CD4-positive, alpha-beta T cell treated with Interleukin-6 at 100 ng/mL for 8 hours (primary cell): ENCODE measurements around the gene AHRR.
"Not testable (repeated sequence)": the region's sequence is repeated elsewhere in the genome, so short reads cannot be mapped to it uniquely, and the experiment has no call there.

Source experiments
- DNase-seq: peaks from one replicate; pipeline ENCODE4 v3.0.0-alpha.2; 2020; ENCODE audit warnings: mixed read lengths, low spot score

Gene AHRR

DNA sequence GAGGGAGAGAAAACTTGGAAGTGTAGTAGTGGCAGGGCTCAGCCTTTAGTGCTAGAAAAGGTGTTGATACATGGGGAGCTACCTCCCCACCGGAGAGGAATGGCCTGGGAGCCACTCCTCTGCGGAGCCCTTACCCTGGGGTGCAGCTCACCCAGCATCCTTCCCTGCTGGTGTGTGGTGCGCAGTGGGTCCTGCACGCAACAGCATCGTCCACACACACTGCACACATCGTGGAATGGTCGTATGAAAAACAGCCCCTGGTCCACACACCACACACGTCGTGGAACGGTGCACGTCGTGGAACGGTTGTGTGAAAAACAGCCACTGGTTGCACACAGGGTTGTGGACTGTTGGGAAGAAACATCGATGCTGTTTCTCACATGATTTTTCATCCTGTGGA, 16.1 kb upstream of the AHRR start:
- no peak for DNase-seq

DNA sequence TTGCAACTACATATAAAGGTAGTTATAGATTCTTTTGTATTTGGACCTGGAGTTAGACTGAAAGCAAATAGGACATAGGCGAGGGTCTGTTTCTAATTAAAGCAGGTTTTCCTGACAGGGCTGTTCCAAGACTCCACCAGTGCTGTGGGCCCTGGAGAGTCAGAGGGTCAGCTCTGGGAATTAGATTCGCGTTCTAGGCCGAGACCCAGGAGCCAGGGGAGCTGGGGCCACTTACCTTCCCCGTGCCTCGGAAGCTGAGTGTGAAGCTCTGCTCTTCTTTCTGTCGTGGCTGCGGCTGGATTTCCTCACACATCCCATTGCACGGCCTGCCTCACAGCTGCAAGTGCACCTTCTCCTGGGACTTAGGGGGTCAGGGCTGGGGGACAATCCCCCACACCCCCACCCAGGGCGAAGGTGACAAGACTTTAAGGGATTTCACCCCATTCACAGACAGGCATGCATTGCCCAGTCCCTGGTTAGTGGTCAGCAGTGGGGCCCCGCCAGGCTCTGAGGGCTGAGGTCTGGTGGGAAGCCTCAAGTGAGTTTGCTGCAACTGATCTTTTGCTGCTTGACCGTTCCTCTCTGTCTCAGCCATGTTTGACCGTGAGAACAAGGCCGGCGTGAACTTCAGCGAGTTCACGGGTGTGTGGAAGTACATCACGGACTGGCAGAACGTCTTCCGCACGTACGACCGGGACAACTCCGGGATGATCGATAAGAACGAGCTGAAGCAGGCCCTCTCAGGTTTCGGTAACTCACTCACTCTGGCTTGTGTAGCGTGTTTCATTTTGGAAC, 15.3 kb upstream of the AHRR start:
- no peak for DNase-seq

DNA sequence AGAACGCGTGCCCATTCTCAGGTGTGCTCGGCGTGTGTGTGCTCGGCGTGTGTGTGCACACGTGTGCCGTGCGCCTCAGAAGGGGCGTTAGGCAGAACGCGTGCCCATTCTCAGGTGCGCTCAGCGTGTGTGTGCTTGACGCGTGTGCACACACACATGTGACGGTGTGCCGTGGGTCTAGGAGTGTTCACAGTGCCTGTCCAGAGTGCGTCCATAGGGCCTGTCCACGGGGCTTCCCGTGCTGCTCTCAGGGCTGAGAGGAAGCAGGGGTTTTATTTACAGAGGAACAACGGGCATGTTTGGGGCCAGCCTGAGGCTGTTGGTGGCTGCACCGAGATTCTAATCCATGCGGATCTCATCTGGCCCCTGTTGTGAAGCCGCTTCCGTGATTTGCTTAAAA, 14.2 kb upstream of the AHRR start:
- no peak for DNase-seq

DNA sequence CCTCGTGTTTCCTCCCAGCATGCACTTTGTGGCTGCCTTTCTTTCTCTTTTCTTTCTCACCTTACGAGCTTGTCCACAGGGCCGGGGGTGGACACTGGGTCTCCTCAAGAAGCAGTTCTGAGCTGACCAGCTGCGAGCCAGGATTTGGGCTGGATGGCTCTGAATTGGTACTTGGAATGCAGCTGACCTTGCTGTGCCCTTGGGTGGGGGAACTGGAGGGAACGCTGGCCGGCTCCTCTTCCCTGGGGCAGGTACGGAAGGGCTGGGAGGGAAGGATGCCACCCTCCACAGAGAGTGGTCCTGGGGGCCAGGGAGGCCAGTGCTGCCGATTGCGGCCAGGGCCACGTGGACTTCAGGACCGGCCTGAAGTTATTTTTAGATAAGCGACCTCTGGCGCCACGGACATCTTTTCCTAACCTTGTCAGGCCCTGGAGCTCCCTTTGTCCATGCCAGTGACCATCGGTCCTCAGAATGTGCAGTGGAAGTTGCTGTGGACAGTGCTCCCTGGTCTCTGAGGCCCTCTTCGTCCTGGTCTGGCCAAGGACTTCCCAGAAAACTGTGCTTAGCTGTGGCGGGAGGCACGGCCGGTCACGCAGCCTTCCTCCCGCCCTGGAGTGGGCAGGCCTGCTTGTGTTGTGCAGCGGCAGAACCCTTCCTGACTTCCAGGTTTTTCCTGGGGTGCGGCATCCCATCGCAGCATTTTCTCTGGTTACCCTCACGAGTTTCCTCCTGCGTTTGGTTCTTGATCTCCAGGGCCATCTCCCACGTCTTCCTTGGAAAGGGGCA, 13.5 kb upstream of the AHRR start:
- no peak for DNase-seq

- no peak for DNase-seq
These were observed 12.7 kb upstream of the AHRR start for GRCh38 chr5:308672-309271.

- DNase-seq: not testable (repeated sequence)
These were observed 11.7 kb upstream of the AHRR start for GRCh38 chr5:309831-310230.

DNA sequence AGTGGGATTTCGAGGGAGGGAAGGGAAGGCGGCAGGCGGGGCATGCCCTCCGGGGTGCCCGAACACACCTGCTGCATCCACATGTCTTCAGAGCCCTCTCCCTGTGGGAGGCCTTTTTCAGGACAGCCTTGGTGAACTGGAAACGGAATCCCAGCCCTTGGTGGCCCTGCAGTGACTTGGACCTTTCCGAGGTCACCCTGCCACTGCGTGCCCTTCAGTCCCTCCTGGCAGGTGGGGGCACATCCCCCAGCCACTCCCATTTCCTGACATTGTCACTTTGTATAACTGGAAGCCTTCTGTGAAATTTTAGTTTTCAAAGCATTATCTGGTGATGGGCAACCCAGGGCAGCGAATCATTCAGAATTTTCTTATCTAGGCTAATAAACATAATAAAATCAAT, 11.0 kb upstream of the AHRR start:
- DNase-seq: no peak

DNA sequence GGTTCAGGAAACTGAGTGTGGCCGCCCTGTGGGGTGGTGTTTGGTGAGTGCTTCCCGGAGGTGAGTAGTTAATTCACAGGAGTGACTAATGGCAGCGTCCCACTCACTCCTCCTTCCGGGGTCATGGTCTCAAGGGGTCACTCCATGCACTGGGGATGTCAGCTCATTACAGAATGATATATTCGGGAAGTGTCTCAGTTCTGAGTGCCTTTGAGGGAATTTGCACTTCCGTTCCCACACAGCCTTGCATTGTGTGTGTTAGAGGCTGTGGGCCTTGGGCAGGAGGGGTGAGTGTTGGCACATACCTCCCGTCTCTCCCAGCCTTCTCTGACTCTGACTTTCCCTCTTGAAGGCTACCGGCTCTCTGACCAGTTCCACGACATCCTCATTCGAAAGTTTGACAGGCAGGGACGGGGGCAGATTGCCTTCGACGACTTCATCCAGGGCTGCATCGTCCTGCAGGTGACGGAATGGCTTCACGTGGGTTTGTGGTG, 10.5 kb upstream of the AHRR start:
- no peak for DNase-seq

- no peak for DNase-seq
These were observed 9.6 kb upstream of the AHRR start for GRCh38 chr5:311963-312362.

DNA sequence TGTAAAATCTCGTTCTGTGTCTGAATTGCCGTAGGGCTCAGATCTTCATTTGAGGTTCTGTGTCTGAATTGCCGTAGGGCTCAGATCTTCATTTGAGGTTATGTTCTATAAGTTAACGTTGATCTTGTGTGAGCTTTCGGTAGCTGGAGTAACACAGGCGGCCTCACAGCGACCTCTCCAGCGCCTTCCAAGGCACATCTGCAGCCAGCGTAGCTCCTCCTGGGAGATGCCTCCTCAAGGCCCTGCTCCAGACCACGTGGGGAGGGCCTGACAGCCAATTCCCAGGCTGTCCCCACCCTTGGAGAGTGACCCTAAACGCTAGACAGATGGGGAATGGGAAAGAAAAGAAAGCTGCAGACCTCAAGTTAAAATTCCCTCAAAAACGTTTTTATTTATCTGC, 8.7 kb upstream of the AHRR start:
- DNase-seq: no peak

- no peak for DNase-seq
These were observed 8.2 kb upstream of the AHRR start for GRCh38 chr5:313265-313664.

GRCh38 chr5:313806-314376, 7.6 kb upstream of the AHRR start:
- no peak for DNase-seq

DNA sequence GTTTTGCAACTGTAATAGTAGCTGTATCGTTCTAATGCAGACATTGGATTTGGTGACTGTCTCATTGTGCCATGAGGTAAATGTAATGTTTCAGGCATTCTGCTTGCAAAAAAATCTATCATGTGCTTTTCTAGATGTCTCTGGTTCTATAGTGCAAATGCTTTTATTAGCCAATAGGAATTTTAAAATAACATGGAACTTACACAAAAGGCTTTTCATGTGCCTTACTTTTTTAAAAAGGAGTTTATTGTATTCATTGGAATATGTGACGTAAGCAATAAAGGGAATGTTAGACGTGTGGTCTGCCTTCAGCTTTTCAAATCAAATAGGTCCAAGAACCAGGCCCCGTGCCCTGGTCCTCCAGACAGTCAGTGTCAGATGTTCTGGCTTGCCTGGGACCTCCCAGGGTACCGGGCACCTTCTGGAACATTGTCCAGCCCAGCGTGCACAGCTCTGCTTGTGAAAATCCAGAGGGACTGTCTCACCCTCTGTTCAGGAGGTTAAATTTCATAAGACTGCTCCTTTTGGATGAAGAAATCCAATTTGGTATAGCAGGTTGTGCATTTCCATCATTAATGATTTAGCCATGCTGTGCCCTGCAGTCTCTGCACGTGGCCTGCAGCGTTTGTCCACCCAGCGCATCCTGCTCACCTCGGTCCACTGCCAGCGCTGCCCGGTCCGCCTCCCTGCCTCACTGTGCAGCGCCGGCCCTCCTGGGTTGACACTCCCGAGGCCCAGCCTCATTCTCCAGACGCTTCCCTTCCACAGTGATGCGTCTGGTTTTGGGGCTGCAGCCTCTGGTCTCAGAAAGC, 6.6 kb upstream of the AHRR start:
- no peak for DNase-seq

- no peak for DNase-seq
These were observed 5.9 kb upstream of the AHRR start for GRCh38 chr5:315488-316209.

- DNase-seq: no peak
These were observed 5.1 kb upstream of the AHRR start for GRCh38 chr5:316210-317085.

- no peak for DNase-seq
These were observed 4.3 kb upstream of the AHRR start for GRCh38 chr5:317086-317811.

GRCh38 chr5:318341-318897, 3.1 kb upstream of the AHRR start:
- no peak for DNase-seq

GRCh38 chr5:318931-319601, 2.4 kb upstream of the AHRR start:
- no peak for DNase-seq
